PC-3 (cell line): ENCODE data around the gene LHFPL3. TPM values are rescaled to one million over a fixed set of nuclear protein-coding genes. Genes with fewer than 3 reads are reported as not detected.

ENCODE experiments used
- ATAC-seq: fragments of 200-7000 bp; cut with Tn5 transposase; 2 replicates; pipeline ENCODE4 v1.9.1; 2020; ENCODE audit warnings: mild to moderate bottlenecking, moderate library complexity
- BruUV-seq: library from RNA; stranded (reverse); fragments of 400-500 nt; replicated peaks from 2 replicates; lab custom pipeline; 2021; lab: Mats Ljungman, UMichigan
- CTCF ChIA-PET: fragments of 300-600 bp; sonication (Branson Sonifier 250); formaldehyde crosslinking; loops from one replicate; lab custom pipeline; 2022; ENCODE audit warnings: antibody characterized with exemption; lab: Charles Lee
- POLR2A ChIA-PET: fragments of 300-600 bp; sonication (Branson Sonifier 250); formaldehyde crosslinking; loops from one replicate; lab custom pipeline; 2022; ENCODE audit warnings: antibody characterized with exemption; ENCODE audit not compliant: unreplicated experiment; lab: Charles Lee
- DNase-seq: peaks from one replicate; pipeline ENCODE4 v3.0.0-alpha.2; 2015
- H2AFZ ChIP-seq: fragments of 300-600 bp; sonication (generic); 2 replicates; pipeline ENCODE4 v1.6.0; 2016; ENCODE audit warnings: antibody characterized with exemption, low read length
- H3F3A ChIP-seq: fragments of 300-600 bp; sonication (generic); one replicate; pipeline ENCODE4 v1.6.0; 2017; ENCODE audit warnings: antibody characterized with exemption, low read length, control low read depth, mild to moderate bottlenecking; ENCODE audit not compliant: unreplicated experiment
- H3K27ac ChIP-seq: fragments of 300-600 bp; sonication (generic); 2 replicates; pipeline ENCODE4 v1.5.1; 2016; ENCODE audit warnings: mild to moderate bottlenecking, low read length
- H3K27me3 ChIP-seq: fragments of 300-600 bp; sonication (generic); 2 replicates; pipeline ENCODE4 v1.6.1; 2016; ENCODE audit warnings: low read length, mixed read lengths
- H3K36me3 ChIP-seq: fragments of 300-600 bp; sonication (generic); 2 replicates; pipeline ENCODE4 v1.6.1; 2016; ENCODE audit warnings: low read depth, mixed run types, low read length, mixed read lengths
- H3K4me1 ChIP-seq: fragments of 300-600 bp; sonication (generic); 2 replicates; pipeline ENCODE4 v1.5.1; 2016; ENCODE audit warnings: low read length; ENCODE audit not compliant: insufficient read depth
- H3K4me2 ChIP-seq: fragments of 300-600 bp; sonication (generic); 2 replicates; pipeline ENCODE4 v1.6.0; 2016; ENCODE audit warnings: low read length
- H3K4me3 ChIP-seq: fragments of 300-600 bp; sonication (generic); 2 replicates; pipeline ENCODE4 v1.5.1; 2016; ENCODE audit warnings: mild to moderate bottlenecking, low read length, mixed read lengths
- H3K79me2 ChIP-seq: fragments of 300-600 bp; sonication (generic); 2 replicates; pipeline ENCODE4 v1.6.1; 2017; ENCODE audit warnings: low read length, mixed read lengths
- H3K9ac ChIP-seq: fragments of 300-600 bp; sonication (generic); 2 replicates; pipeline ENCODE4 v1.6.0; 2016; ENCODE audit warnings: mild to moderate bottlenecking, low read length
- H3K9me2 ChIP-seq: fragments of 300-600 bp; sonication (generic); replicated peaks from 2 replicates; pipeline ENCODE4 v1.6.1; 2016; ENCODE audit warnings: mixed run types, low read length, mixed read lengths
- H3K9me3 ChIP-seq: fragments of 300-600 bp; sonication (generic); 2 replicates; pipeline ENCODE4 v1.6.1; 2016; ENCODE audit warnings: low read length, mixed read lengths
- H4K20me1 ChIP-seq: fragments of 300-600 bp; sonication (generic); 2 replicates; pipeline ENCODE4 v1.6.1; 2016; ENCODE audit warnings: low read length, mixed read lengths
- CTCF ChIP-seq: fragments of 300-600 bp; sonication (generic); conservative IDR thresholded peaks from 2 replicates; pipeline ENCODE4 v1.5.1; 2017; ENCODE audit warnings: antibody characterized with exemption, low read depth, mild to moderate bottlenecking, low read length
- EZH2 ChIP-seq: fragments of 300-600 bp; sonication (generic); IDR thresholded peaks from one replicate; pipeline ENCODE4 v1.6.1; 2017; ENCODE audit warnings: antibody characterized with exemption, mild to moderate bottlenecking, low read length; ENCODE audit not compliant: unreplicated experiment
- EZH2phosphoT487 ChIP-seq: fragments of 300-600 bp; sonication (generic); IDR thresholded peaks from 2 replicates; pipeline ENCODE4 v1.6.1; 2018; ENCODE audit warnings: mild to moderate bottlenecking, antibody characterized with exemption, low read length, borderline replicate concordance
- intact Hi-C: fragments of 100-400 bp; cut with micrococcal nuclease; formaldehyde crosslinking; loops from 2 replicates; pipeline ENCODE4 v1.9.0; 2023
- total RNA-seq: library from RNA; depleted of rRNA; stranded (reverse); fragments of >200 nt; gene quantifications from 2 replicates; pipeline ENCODE4 v1.2.3, GENCODE V29; 2014

The LHFPL3 gene
- total RNA-seq, 1 experiment from 2014 or later, result not detected

GRCh38 chr7:104650991-104651640 lies 322.7 kb downstream of the LHFPL3 start:
- Histone ChIP-seq H4K20me1 (no peaks in the 10 kb centered on the region), H3K36me3 (no peaks in the 10 kb centered on the region), H2AFZ (no peak overlapping the region), H3K4me3 (no peak overlapping the region), H3K79me2 (no peaks in the 10 kb centered on the region), H3K9me3 (no peaks in the 10 kb centered on the region), H3K27ac (no peak overlapping the region), H3F3A (no peaks in the 10 kb centered on the region), H3K27me3 (peaks cover 15% of the 10 kb centered on the region; the same call in 1 of the 2 replicates), H3K9ac (no peak overlapping the region), H3K4me1 (no peaks in the 10 kb centered on the region), H3K9me2 (no peaks in the 10 kb centered on the region), H3K4me2 (no peak overlapping the region)
- no peak for TF ChIP-seq EZH2
- no peak for TF ChIP-seq EZH2phosphoT487
- TF ChIP-seq CTCF, result no peak
- no TSS peak for BruUV-seq
- CTCF ChIA-PET, result no interaction called here
- ATAC-seq, result no peak
- DNase-seq, result no peak
- POLR2A ChIA-PET, result no interaction called here
- intact Hi-C loops, result no loop called here

GRCh38 chr7:104652434-104652833 lies 324.0 kb downstream of the LHFPL3 start:
- ChIA-PET CTCF (no interaction called here), POLR2A (no interaction called here)
- Histone ChIP-seq H3K36me3 (no peaks in the 10 kb centered on the region), H3K9me3 (no peaks in the 10 kb centered on the region), H3K27me3 (0 out of 2 replicates have a peak, but pooled peaks cover 2% of the 10 kb centered on the region), H3K79me2 (no peaks in the 10 kb centered on the region), H3K9me2 (no peaks in the 10 kb centered on the region), H3K27ac (no peak overlapping the region), H3K9ac (no peak overlapping the region), H2AFZ (no peak overlapping the region), H3K4me2 (no peak overlapping the region), H3F3A (no peaks in the 10 kb centered on the region), H4K20me1 (no peaks in the 10 kb centered on the region), H3K4me3 (no peak overlapping the region), H3K4me1 (no peaks in the 10 kb centered on the region)
- TF ChIP-seq EZH2 (no peak), CTCF (no peak), EZH2phosphoT487 (no peak)
- no peak for ATAC-seq
- intact Hi-C loops, result no loop called here
- no TSS peak for BruUV-seq
- DNase-seq, result no peak

GRCh38 chr7:104652865-104653264 lies 324.5 kb downstream of the LHFPL3 start:
- no TSS peak for BruUV-seq
- Histone ChIP-seq H3K9me3 (no peaks in the 10 kb centered on the region), H3K27ac (no peak overlapping the region), H3K27me3 (no peaks in the 10 kb centered on the region), H3K4me2 (no peak overlapping the region), H3K4me1 (no peaks in the 10 kb centered on the region), H3K4me3 (no peak overlapping the region), H3K36me3 (no peaks in the 10 kb centered on the region), H3K9ac (no peak overlapping the region), H2AFZ (no peak overlapping the region), H3K79me2 (no peaks in the 10 kb centered on the region), H3F3A (no peaks in the 10 kb centered on the region), H3K9me2 (no peaks in the 10 kb centered on the region), H4K20me1 (no peaks in the 10 kb centered on the region)
- intact Hi-C loops, result no loop called here
- CTCF ChIA-PET, result no interaction called here
- ATAC-seq (no peak), DNase-seq (no peak)
- no peak for TF ChIP-seq CTCF
- TF ChIP-seq EZH2phosphoT487, result no peak
- TF ChIP-seq EZH2, result no peak
- POLR2A ChIA-PET, result no interaction called here
